ENCODE data around the gene SYT11.

GRCh38 chr1:155827450-155827849, 31.9 kb upstream of the SYT11 start:
- TF ChIP-seq HDAC2 (IDR thresholded peaks at IDR 0.05; ENCODE audit: borderline replicate concordance in 1 of 2, low read depth in 2 of 2, low read length in 2 of 2) (no peak), YY1 (IDR thresholded peaks at IDR 0.05; ENCODE audit: low read depth, low read length) (no peak), EZH2 (IDR thresholded peaks at IDR 0.05; ENCODE audit: low read depth, low read length, severe bottlenecking) (no peak), FOSL1 (IDR thresholded peaks at IDR 0.05; ENCODE audit: insufficient read depth, low read depth, low read length) (no peak), POLR2AphosphoS5 (IDR thresholded peaks at IDR 0.05; ENCODE audit: low read depth, low read length) (no peak), CTCF (IDR thresholded peaks at IDR 0.05; ENCODE audit: control extremely low read depth in 1 of 3, insufficient read depth in 1 of 3, low read depth in 1 of 3, low read length in 3 of 3) (no peak), SIN3A (conservative IDR thresholded peaks at IDR 0.05 in 1 of 2, IDR thresholded peaks at IDR 0.05 in 1 of 2; ENCODE audit: low read depth in 1 of 2, low read length in 2 of 2) (no peak), RFX5 (IDR thresholded peaks at IDR 0.05; ENCODE audit: borderline replicate concordance, low read depth, low read length) (no peak), SP1 (IDR thresholded peaks at IDR 0.05; ENCODE audit: low read depth, low read length) (no peak), POLR2A (IDR thresholded peaks at IDR 0.05; ENCODE audit: control extremely low read depth in 1 of 2, low read depth in 2 of 2, low read length in 2 of 2) (no peak), SP2 (IDR thresholded peaks at IDR 0.05; ENCODE audit: low read length) (no peak), MAX (IDR thresholded peaks at IDR 0.05) (no peak)
